Measurements from ENCODE around the gene UBE2J2. TPM values are rescaled to one million over a fixed set of nuclear protein-coding genes. Genes with fewer than 3 reads are reported as not detected.

Gene UBE2J2
- total RNA-seq, 1 donor from 2014 or later = 36.9 TPM

DNA sequence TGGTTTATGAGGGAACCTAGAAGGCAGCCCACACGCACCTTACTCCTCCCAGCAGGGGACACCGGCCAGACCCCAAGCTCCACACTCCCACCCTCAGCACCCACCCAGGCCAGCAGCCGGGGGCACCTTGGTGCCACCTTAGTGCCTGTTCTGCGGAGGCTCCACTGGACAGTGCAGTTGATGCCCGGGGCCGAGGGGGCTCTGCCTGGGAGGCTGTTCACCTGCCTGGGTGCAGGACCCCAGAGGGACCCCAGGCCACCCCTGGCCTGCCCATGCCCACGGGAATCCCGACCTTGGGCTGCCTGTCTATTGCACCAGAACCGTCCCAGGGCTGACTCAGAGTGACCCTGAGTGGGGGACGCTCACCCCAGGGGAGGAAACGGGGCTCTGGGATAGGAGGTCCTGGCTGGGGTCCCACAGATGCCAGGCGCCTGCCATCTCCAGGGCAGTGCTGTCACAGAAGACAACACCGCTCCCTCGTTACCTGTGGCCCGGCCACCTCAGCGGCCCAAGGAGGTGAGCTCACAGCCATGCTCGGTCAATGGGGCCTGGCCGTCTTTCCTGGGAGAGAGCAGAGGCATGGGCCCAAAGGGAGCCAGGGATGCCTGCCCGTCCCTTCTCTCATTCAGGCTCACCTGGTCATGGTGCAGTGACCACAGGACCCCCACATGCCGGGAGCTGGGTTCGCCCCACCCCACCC, 7.3 kb upstream of the UBE2J2 start:
- DNase-seq = no peak
- H3K27me3 ChIP-seq (ENCODE audit: low read depth) = peaks cover 15% of the 10 kb centered on the region
- H3K9me3 ChIP-seq (replicated peaks) = no peaks in the 10 kb centered on the region
- H3K4me3 ChIP-seq = no peak overlapping the region
- H3K27ac ChIP-seq (replicated peaks) = peak overlapping the region; percentile 68
- no peaks in the 10 kb centered on the region for H3K36me3 ChIP-seq
- intact Hi-C loops (cut with micrococcal nuclease) = no loop called here
- TF ChIP-seq, protein P1, sequence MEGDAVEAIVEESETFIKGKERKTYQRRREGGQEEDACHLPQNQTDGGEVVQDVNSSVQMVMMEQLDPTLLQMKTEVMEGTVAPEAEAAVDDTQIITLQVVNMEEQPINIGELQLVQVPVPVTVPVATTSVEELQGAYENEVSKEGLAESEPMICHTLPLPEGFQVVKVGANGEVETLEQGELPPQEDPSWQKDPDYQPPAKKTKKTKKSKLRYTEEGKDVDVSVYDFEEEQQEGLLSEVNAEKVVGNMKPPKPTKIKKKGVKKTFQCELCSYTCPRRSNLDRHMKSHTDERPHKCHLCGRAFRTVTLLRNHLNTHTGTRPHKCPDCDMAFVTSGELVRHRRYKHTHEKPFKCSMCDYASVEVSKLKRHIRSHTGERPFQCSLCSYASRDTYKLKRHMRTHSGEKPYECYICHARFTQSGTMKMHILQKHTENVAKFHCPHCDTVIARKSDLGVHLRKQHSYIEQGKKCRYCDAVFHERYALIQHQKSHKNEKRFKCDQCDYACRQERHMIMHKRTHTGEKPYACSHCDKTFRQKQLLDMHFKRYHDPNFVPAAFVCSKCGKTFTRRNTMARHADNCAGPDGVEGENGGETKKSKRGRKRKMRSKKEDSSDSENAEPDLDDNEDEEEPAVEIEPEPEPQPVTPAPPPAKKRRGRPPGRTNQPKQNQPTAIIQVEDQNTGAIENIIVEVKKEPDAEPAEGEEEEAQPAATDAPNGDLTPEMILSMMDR (IDR thresholded peaks at IDR 0.05; ENCODE audit: borderline replicate concordance) = no peak
- H3K4me1 ChIP-seq = peaks cover 11% of the 10 kb centered on the region

DNA sequence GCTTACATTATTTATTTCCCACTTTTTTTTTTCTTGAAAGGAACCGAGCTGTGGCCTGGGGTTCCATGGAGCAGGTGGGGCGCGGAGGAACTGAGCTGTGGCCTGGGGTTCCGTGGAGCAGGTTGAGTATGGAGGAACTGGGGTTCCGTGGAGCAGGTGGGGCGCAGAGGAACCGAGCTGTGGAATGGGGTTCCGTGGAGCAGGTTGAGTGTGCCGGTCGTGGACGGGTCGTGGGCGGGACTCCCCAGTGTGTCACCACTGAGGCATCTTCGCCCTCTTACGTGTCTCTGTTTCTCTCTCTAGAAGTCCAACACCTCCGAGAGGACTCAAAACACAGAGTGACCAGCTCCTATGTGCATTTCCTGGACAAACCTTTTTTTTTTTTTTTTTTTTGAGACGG, 5.4 kb upstream of the UBE2J2 start:
- Histone ChIP-seq H3K4me1 (peaks cover 21% of the 10 kb centered on the region), H3K27ac (replicated peaks) (no peak overlapping the region), H3K9me3 (replicated peaks) (no peaks in the 10 kb centered on the region), H3K4me3 (no peak overlapping the region), H3K27me3 (ENCODE audit: low read depth) (no peaks in the 10 kb centered on the region), H3K36me3 (no peaks in the 10 kb centered on the region)
- no peak for DNase-seq
- TF ChIP-seq, protein P1 (IDR thresholded peaks at IDR 0.05; ENCODE audit: borderline replicate concordance) = no peak
- intact Hi-C loops (cut with micrococcal nuclease) = no loop called here

DNA sequence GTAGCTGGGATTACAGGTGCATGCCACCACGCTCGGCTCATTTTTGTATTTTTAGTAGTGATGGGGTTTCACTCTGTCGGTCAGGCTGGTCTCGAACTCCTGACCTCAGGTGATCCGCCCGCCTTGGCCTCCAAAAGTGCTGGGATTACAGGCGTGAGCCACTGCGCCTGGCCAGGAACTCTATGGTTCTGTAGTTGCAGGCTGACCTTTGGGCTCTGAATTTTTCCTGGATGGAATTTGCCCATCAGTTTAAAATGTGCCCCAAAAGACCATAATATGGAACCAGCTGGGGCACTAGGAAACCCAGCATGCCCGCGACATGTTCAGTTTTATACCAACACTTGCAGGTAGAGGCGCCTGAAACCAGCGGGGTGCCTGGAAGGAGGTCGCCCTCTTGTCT, 5.0 kb upstream of the UBE2J2 start:
- H3K27me3 ChIP-seq (ENCODE audit: low read depth) = no peaks in the 10 kb centered on the region
- peaks cover 24% of the 10 kb centered on the region for H3K4me1 ChIP-seq
- intact Hi-C loops (cut with micrococcal nuclease) = no loop called here
- no peaks in the 10 kb centered on the region for H3K36me3 ChIP-seq
- H3K27ac ChIP-seq (replicated peaks) = no peak overlapping the region
- TF ChIP-seq, protein P1 (IDR thresholded peaks at IDR 0.05; ENCODE audit: borderline replicate concordance) = no peak
- no peak for DNase-seq
- H3K9me3 ChIP-seq (replicated peaks) = no peaks in the 10 kb centered on the region
- no peak overlapping the region for H3K4me3 ChIP-seq

DNA sequence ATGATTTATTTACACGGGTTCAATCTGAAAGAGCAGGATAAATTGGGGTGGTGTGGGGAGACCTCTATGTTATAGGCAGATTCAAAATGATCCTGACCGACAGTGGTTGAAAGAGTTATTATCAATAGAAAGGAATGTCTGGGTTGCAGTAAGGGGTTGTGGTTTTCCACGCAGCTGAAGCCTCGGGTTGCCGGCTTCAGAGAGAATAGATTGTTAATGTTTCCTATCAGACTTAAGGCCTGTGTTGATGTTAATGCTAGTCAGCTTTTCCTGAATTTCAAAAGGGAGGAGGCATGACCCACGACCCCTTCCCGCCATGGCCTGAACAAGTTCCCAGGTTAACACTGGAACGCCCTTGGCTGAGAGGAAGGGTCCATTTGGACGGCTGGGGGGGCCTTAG, 2.2 kb upstream of the UBE2J2 start:
- no peak overlapping the region for H3K4me3 ChIP-seq
- no peak overlapping the region for H3K27ac ChIP-seq (replicated peaks)
- TF ChIP-seq, protein P1 (IDR thresholded peaks at IDR 0.05; ENCODE audit: borderline replicate concordance) = no peak
- DNase-seq = no peak
- H3K9me3 ChIP-seq (replicated peaks) = no peaks in the 10 kb centered on the region
- intact Hi-C loops (cut with micrococcal nuclease) = no loop called here
- H3K27me3 ChIP-seq (ENCODE audit: low read depth) = no peaks in the 10 kb centered on the region
- H3K36me3 ChIP-seq = peaks cover 9% of the 10 kb centered on the region
- peaks cover 41% of the 10 kb centered on the region for H3K4me1 ChIP-seq

DNA sequence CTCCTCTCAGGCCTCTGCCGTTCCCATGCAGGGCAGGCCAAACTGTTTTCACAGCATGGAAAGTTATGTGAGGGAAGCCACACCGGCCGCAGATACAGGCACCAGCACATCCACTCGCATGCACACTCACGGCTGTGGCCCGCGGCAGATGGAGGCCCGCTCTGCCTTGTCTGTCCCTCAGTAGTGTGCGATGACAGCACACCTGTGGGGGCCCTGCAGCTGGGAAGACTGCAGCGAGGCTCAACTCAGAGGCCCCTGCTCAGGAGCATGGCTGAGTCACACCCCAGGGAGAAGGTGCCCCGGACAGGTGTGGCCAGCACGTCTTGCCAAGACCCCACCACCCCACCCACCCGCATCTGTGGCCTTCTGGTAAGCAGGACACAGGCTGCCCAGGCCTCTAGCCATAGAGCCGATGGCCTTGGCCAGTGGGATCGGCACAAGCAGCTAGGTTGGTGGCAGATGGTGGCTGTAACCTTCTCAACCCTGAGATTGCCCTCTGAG, 1.3 kb upstream of the UBE2J2 start:
- Histone ChIP-seq H3K27ac (replicated peaks) (peak overlapping the region; percentile 94), H3K4me3 (peak overlapping the region; percentile 98), H3K4me1 (peaks cover 49% of the 10 kb centered on the region), H3K36me3 (peaks cover 14% of the 10 kb centered on the region), H3K9me3 (replicated peaks) (no peaks in the 10 kb centered on the region), H3K27me3 (ENCODE audit: low read depth) (no peaks in the 10 kb centered on the region)
- intact Hi-C loops (cut with micrococcal nuclease) = no loop called here
- DNase-seq = no peak
- TF ChIP-seq, protein P1 (IDR thresholded peaks at IDR 0.05; ENCODE audit: borderline replicate concordance) = no peak

Measured in left ventricle myocardium inferior (tissue), 1 donor.